ENCODE results near the gene PCDHA10. TPM values are rescaled to one million over a fixed set of nuclear protein-coding genes. Genes with fewer than 3 reads are reported as not detected.

PCDHA10 gene
- 0.01 to 0.06 TPM (median 0.03 TPM) in 4 of 5 replicates, not detected in the other for total RNA-seq (2022; extraction: Qiagen RNA extraction)

GRCh38 chr5:140855772-140856674, at the start of gene PCDHA10:
PCDHA10 (plus strand) TSS chr5:140855897; CDS start chr5:140856049, 152 bp downstream.

GRCh38 chr5:140806834-140807775, 48.6 kb upstream of the PCDHA10 start, which contains the start of gene PCDHA4:
PCDHA4 (plus strand) TSS chr5:140807068.

GRCh38 chr5:140821375-140822280, 34.1 kb upstream of the PCDHA10 start, which contains the start of gene PCDHA5:
PCDHA5 (plus strand) TSS chr5:140821613.

GRCh38 chr5:140827704-140828361, 27.9 kb upstream of the PCDHA10 start, which contains the start of gene PCDHA6:
PCDHA6 (plus strand) TSS chr5:140827960; CDS start chr5:140828092, 132 bp downstream.

GRCh38 chr5:140833993-140834392, 21.7 kb upstream of the PCDHA10 start, which contains the start of gene PCDHA7:
PCDHA7 (plus strand) TSS chr5:140834269; CDS start chr5:140834384, 115 bp downstream.

GRCh38 chr5:140840978-140841962, 14.4 kb upstream of the PCDHA10 start, which contains the start of gene PCDHA8:
PCDHA8 (plus strand) TSS chr5:140841187; CDS start chr5:140841322, 135 bp downstream.

GRCh38 chr5:140848139-140849102, 7.3 kb upstream of the PCDHA10 start, which contains the start of gene PCDHA9:
PCDHA9 (plus strand) TSS chr5:140848382; CDS start chr5:140848496, 114 bp downstream.

GRCh38 chr5:140868721-140869554, 13.2 kb downstream of the PCDHA10 start, which contains the start of gene PCDHA11:
PCDHA11 (plus strand) TSS chr5:140868957; CDS start chr5:140869104, 147 bp downstream.

GRCh38 chr5:140875085-140876065, 19.7 kb downstream of the PCDHA10 start, which contains the start of gene PCDHA12:
PCDHA12 (plus strand) TSS chr5:140875308; CDS start chr5:140875473, 165 bp downstream.

GRCh38 chr5:140881889-140882590, 26.3 kb downstream of the PCDHA10 start, which contains the start of gene PCDHA13:
PCDHA13 (plus strand) TSS chr5:140882124; CDS start chr5:140882269, 145 bp downstream.

Other genes with a start within 250 kb of the PCDHA10 start
- 3.4 to 4.7 TPM (median 4.3 TPM) in 5 replicates for gene CD14, start 222.7 kb upstream of the PCDHA10 start, total RNA-seq (2022; extraction: Qiagen RNA extraction)
- 8.4 to 14.4 TPM (median 13.0 TPM) in 5 replicates for gene TMCO6, start 216.4 kb upstream of the PCDHA10 start, total RNA-seq (2022; extraction: Qiagen RNA extraction)
- gene NDUFA2, start 208.3 kb upstream of the PCDHA10 start, total RNA-seq (2022; extraction: Qiagen RNA extraction) = 113 to 119 TPM (median 117 TPM) in 5 replicates
- 86.3 to 123 TPM (median 89.1 TPM) in 5 replicates for gene IK, start 208.1 kb upstream of the PCDHA10 start, total RNA-seq (2022; extraction: Qiagen RNA extraction)
- gene WDR55, start 191.0 kb upstream of the PCDHA10 start, total RNA-seq (2022; extraction: Qiagen RNA extraction) = 27.2 to 30.4 TPM (median 27.7 TPM) in 5 replicates
- gene DND1, start 182.3 kb upstream of the PCDHA10 start, total RNA-seq (2022; extraction: Qiagen RNA extraction) = 0.66 to 1.0 TPM (median 0.88 TPM) in 5 replicates
- gene HARS1, start 164.5 kb upstream of the PCDHA10 start, total RNA-seq (2022; extraction: Qiagen RNA extraction) = 70.9 to 83.6 TPM (median 77.9 TPM) in 5 replicates
- 34.5 to 42.6 TPM (median 36.4 TPM) in 5 replicates for gene HARS2, start 164.4 kb upstream of the PCDHA10 start, total RNA-seq (2022; extraction: Qiagen RNA extraction)
- gene ZMAT2, start 155.4 kb upstream of the PCDHA10 start, total RNA-seq (2022; extraction: Qiagen RNA extraction) = 80.7 to 116 TPM (median 88.0 TPM) in 5 replicates
- 0.06 to 0.23 TPM (median 0.14 TPM) in 5 replicates for gene PCDHA1, start 69.8 kb upstream of the PCDHA10 start, total RNA-seq (2022; extraction: Qiagen RNA extraction)
- 0.10 TPM in 1 of 5 replicates, not detected in the others for gene PCDHA2, start 61.0 kb upstream of the PCDHA10 start, total RNA-seq (2022; extraction: Qiagen RNA extraction)
- 0.71 to 1.1 TPM (median 0.99 TPM) in 5 replicates for gene PCDHA3, start 54.8 kb upstream of the PCDHA10 start, total RNA-seq (2022; extraction: Qiagen RNA extraction)
- 1.5 to 1.8 TPM (median 1.7 TPM) in 5 replicates for gene PCDHA4, start 48.8 kb upstream of the PCDHA10 start, total RNA-seq (2022; extraction: Qiagen RNA extraction)
- 0.64 to 0.87 TPM (median 0.77 TPM) in 5 replicates for gene PCDHA5, start 34.3 kb upstream of the PCDHA10 start, total RNA-seq (2022; extraction: Qiagen RNA extraction)
- gene PCDHA6, start 27.9 kb upstream of the PCDHA10 start, total RNA-seq (2022; extraction: Qiagen RNA extraction) = 0.06 to 0.08 TPM in 2 of 5 replicates, not detected in the others
- gene PCDHA7, start 21.6 kb upstream of the PCDHA10 start, total RNA-seq (2022; extraction: Qiagen RNA extraction) = 0.09 to 0.15 TPM (median 0.12 TPM) in 4 of 5 replicates, not detected in the other
- 0.05 to 0.07 TPM (median 0.06 TPM) in 4 of 5 replicates, not detected in the other for gene PCDHA8, start 14.7 kb upstream of the PCDHA10 start, total RNA-seq (2022; extraction: Qiagen RNA extraction)
- 0.02 TPM in 1 of 5 replicates, not detected in the others for gene PCDHA9, start 7.5 kb upstream of the PCDHA10 start, total RNA-seq (2022; extraction: Qiagen RNA extraction)
- 0.04 to 0.08 TPM (median 0.06 TPM) in 4 of 5 replicates, not detected in the other for gene PCDHA11, start 13.1 kb downstream of the PCDHA10 start, total RNA-seq (2022; extraction: Qiagen RNA extraction)
- 2.8 to 3.2 TPM (median 3.0 TPM) in 5 replicates for gene PCDHA12, start 19.4 kb downstream of the PCDHA10 start, total RNA-seq (2022; extraction: Qiagen RNA extraction)
- gene PCDHA13, start 26.2 kb downstream of the PCDHA10 start, total RNA-seq (2022; extraction: Qiagen RNA extraction) = 0.05 to 0.06 TPM in 2 of 5 replicates, not detected in the others
- gene PCDHAC1, start 70.4 kb downstream of the PCDHA10 start, total RNA-seq (2022; extraction: Qiagen RNA extraction) = 1.6 to 2.3 TPM (median 2.0 TPM) in 5 replicates
- gene PCDHAC2, start 110.6 kb downstream of the PCDHA10 start, total RNA-seq (2022; extraction: Qiagen RNA extraction) = 3.5 to 4.8 TPM (median 3.9 TPM) in 5 replicates
- gene PCDHB1, start 195.5 kb downstream of the PCDHA10 start, total RNA-seq (2022; extraction: Qiagen RNA extraction) = not detected in 5 replicates
- gene PCDHB2, start 238.7 kb downstream of the PCDHA10 start, total RNA-seq (2022; extraction: Qiagen RNA extraction) = 3.3 to 13.0 TPM (median 3.7 TPM) in 5 replicates
- gene PCDHB3, start 244.6 kb downstream of the PCDHA10 start, total RNA-seq (2022; extraction: Qiagen RNA extraction) = 8.7 TPM in 1 of 5 replicates, not detected in the others

Measured in A549 treated with Mapracorat at 1 μM for 4 hours (cell line).